Measurements from ENCODE around the gene NOL11.

DNA sequence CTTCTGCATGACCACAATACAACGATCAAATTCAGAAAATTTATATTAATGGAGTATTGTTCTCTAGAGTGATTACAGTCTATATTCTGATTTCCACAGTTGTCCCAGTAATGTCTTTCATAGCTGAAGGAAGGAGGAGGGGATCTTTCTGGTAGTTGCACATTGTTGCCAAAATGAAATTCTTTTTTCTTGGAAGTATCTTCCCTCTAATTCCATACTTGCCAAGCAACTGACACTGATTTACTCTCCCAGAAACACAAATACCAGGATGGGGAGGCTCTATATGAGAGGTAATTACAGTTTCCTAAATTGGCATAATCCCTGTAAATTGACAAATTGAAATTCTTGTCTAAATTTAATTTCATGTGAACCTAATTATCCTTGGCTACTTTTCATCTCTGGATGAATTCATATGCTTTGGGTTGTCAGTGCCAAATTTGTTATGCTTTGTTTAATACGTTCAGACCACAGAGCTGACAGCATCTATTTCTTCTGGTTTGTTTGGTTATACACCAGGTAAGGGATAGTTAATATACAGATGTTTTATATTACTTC is 30.0 kb downstream of the NOL11 start:
- TF ChIP-seq EZH2 (IDR thresholded peaks at IDR 0.05; ENCODE audit: insufficient read depth, poor library complexity, severe bottlenecking) (no peak), EZH2phosphoT487 (IDR thresholded peaks at IDR 0.05; ENCODE audit: insufficient read depth, low read depth) (no peak)
